HCT116 (cell line): ENCODE data around the gene CDH4. TPM values are rescaled to one million over a fixed set of nuclear protein-coding genes. Genes with fewer than 3 reads are reported as not detected.

Experiments
- ATAC-seq: fragments of 200-7000 bp; cut with Tn5 transposase; 2 replicates; pipeline ENCODE4 v1.9.1; 2020; ENCODE audit warnings: mild to moderate bottlenecking, moderate library complexity
- BruUV-seq: library from RNA; stranded (reverse); fragments of 400-500 nt; replicated peaks from 2 replicates; lab custom pipeline; 2021; lab: Mats Ljungman, UMichigan
- CTCF ChIA-PET: fragments of 300-600 bp; sonication (Branson Sonifier 250); formaldehyde crosslinking; loops from one replicate; lab custom pipeline; 2021; ENCODE audit warnings: antibody characterized with exemption; lab: Charles Lee
- POLR2A ChIA-PET: fragments of 300-600, 350-600 bp; sonication (Branson Sonifier 250); formaldehyde crosslinking; loops from one replicate; lab custom pipeline; 2021; ENCODE audit warnings: antibody characterized with exemption; lab: Charles Lee
- RAD21 ChIA-PET, 2 experiments: fragments of 300-600 bp; sonication (Branson Sonifier 250); formaldehyde crosslinking; loops; one replicate each; lab custom pipeline; 2023; ENCODE audit warnings: low total read pairs in 2 of 2; ENCODE audit not compliant: uncharacterized antibody in 2 of 2, unreplicated experiment in 2 of 2, low non-redundant PET in 1 of 2; lab: Charles Lee
- DNase-seq: peaks from one replicate; pipeline ENCODE4 v3.0.0-alpha.2; 2010; ENCODE audit warnings: low read depth, low spot score
- H2AFZ ChIP-seq: fragments of 200-600 bp; shearing (Covaris generic), sonication (generic); 2 replicates; pipeline ENCODE4 v1.6.1; 2017; ENCODE audit warnings: low read depth, mixed run types, mixed read lengths, antibody characterized with exemption, low read length; ENCODE audit not compliant: poor library complexity, severe bottlenecking
- H3K27ac ChIP-seq: 2 replicates; pipeline ENCODE4 v1.5.1; 2012; ENCODE audit warnings: low read depth, low read length
- H3K27me3 ChIP-seq: fragments of 200-600 bp; sonication (generic); 2 replicates; pipeline ENCODE4 v1.6.1; 2016; ENCODE audit warnings: mixed run types, low read length, mixed read lengths; ENCODE audit not compliant: insufficient read depth
- H3K36me3 ChIP-seq, 2 experiments: fragments of 200-500 bp in 1 of 2; fragments of 200-600 bp in 1 of 2; sonication (Bioruptor generic) in 1 of 2; sonication (generic) in 1 of 2; 2 replicates each; pipeline versions ENCODE4 v1.5.1 to v1.6.1; 2014 to 2016; ENCODE audit warnings: low read length in 2 of 2, inconsistent platforms in 1 of 2, mixed read lengths in 1 of 2, mixed run types in 1 of 2; ENCODE audit not compliant: insufficient read depth in 2 of 2, control insufficient read depth in 1 of 2
- H3K4me1 ChIP-seq, 2 experiments: fragments of 200-600 bp in 1 of 2; sonication (generic) in 1 of 2; 2 replicates each; pipeline versions ENCODE4 v1.5.1 to v1.6.1; 2012 to 2017; ENCODE audit warnings: low read length in 2 of 2, inconsistent platforms in 1 of 2, mild to moderate bottlenecking in 1 of 2, mixed read lengths in 1 of 2, mixed run types in 1 of 2, moderate library complexity in 1 of 2; ENCODE audit not compliant: insufficient read depth in 2 of 2, control insufficient read depth in 1 of 2
- H3K4me2 ChIP-seq: fragments of 200-600 bp; sonication (generic); 2 replicates; pipeline ENCODE4 v1.6.1; 2017; ENCODE audit warnings: mixed run types, low read length, mixed read lengths
- H3K4me3 ChIP-seq, 2 experiments: fragments of 200-600 bp in 1 of 2; sonication (generic) in 1 of 2; replicated peaks in 1 of 2; 2 replicates each; pipeline ENCODE4 v1.5.1; 2011 to 2016; ENCODE audit warnings: low read length in 2 of 2, control low read depth in 1 of 2, low read depth in 1 of 2, mild to moderate bottlenecking in 1 of 2, mixed read lengths in 1 of 2, mixed run types in 1 of 2
- H3K79me2 ChIP-seq: fragments of 200-600 bp; sonication (generic); 2 replicates; pipeline ENCODE4 v1.6.1; 2017; ENCODE audit warnings: mild to moderate bottlenecking, mixed run types, low read length, moderate library complexity, mixed read lengths; ENCODE audit not compliant: insufficient read depth
- H3K9ac ChIP-seq: fragments of 200-600 bp; sonication (generic); 2 replicates; pipeline ENCODE4 v1.6.1; 2016; ENCODE audit warnings: low read length, mixed read lengths
- H3K9me2 ChIP-seq: fragments of 200-600 bp; sonication (generic), shearing (Covaris generic); 2 replicates; pipeline ENCODE4 v1.6.1; 2017; ENCODE audit warnings: mixed run types, mild to moderate bottlenecking, moderate library complexity; ENCODE audit not compliant: insufficient read depth
- H3K9me3 ChIP-seq, 2 experiments: fragments of 200-500 bp in 1 of 2; fragments of 200-600 bp in 1 of 2; sonication (Bioruptor generic) in 1 of 2; sonication (generic) in 1 of 2; 2 replicates each; pipeline ENCODE4 v1.6.1; 2014 to 2017; ENCODE audit warnings: low read length in 2 of 2, mixed read lengths in 2 of 2, inconsistent platforms in 1 of 2, low read depth in 1 of 2, mild to moderate bottlenecking in 1 of 2, mixed run types in 1 of 2, moderate library complexity in 1 of 2; ENCODE audit not compliant: control insufficient read depth in 1 of 2, insufficient read depth in 1 of 2
- H4K20me1 ChIP-seq: fragments of 200-600 bp; sonication (generic), shearing (Covaris generic); 2 replicates; pipeline ENCODE4 v1.6.1; 2017; ENCODE audit warnings: mixed run types, mild to moderate bottlenecking, moderate library complexity; ENCODE audit not compliant: insufficient read depth
- CBX3 ChIP-seq: IDR thresholded peaks from 2 replicates; pipeline ENCODE4 v1.6.1; 2012; ENCODE audit warnings: low read depth
- CEBPB ChIP-seq: IDR thresholded peaks from 2 replicates; pipeline ENCODE4 v1.6.1; 2012; ENCODE audit warnings: low read depth
- ELF1 ChIP-seq: IDR thresholded peaks from 2 replicates; pipeline ENCODE4 v1.6.1; 2012; ENCODE audit warnings: low read depth, borderline replicate concordance
- EZH2 ChIP-seq: fragments of 200-600 bp; sonication (generic); IDR thresholded peaks from 2 replicates; pipeline ENCODE4 v1.6.1; 2017; ENCODE audit warnings: antibody characterized with exemption, mixed run types
- EZH2phosphoT487 ChIP-seq: fragments of 200-600 bp; IDR thresholded peaks from 2 replicates; pipeline ENCODE4 v1.6.1; 2018; ENCODE audit warnings: antibody characterized with exemption, borderline replicate concordance
- FOSL1 ChIP-seq: IDR thresholded peaks from 2 replicates; pipeline ENCODE4 v1.6.1; 2012; ENCODE audit warnings: low read depth
- JUND ChIP-seq: IDR thresholded peaks from 2 replicates; pipeline ENCODE4 v1.6.1; 2012
- POLR2A ChIP-seq: IDR thresholded peaks from 2 replicates; pipeline ENCODE4 v1.7.0; 2011; ENCODE audit warnings: borderline replicate concordance; ENCODE audit not compliant: insufficient read depth, insufficient read length; ENCODE audit errors: extremely low read depth
- POLR2AphosphoS5 ChIP-seq: IDR thresholded peaks from 2 replicates; pipeline ENCODE4 v1.6.1; 2011; ENCODE audit warnings: mild to moderate bottlenecking, low read depth, low read length, moderate library complexity
- RAD21 ChIP-seq: IDR thresholded peaks from 2 replicates; pipeline ENCODE4 v1.6.1; 2012; ENCODE audit warnings: low read depth, mild to moderate bottlenecking
- REST ChIP-seq: IDR thresholded peaks from 2 replicates; pipeline ENCODE4 v1.6.1; 2012; ENCODE audit warnings: low read depth
- SIN3A ChIP-seq: IDR thresholded peaks from 2 replicates; pipeline ENCODE4 v1.6.1; 2012; ENCODE audit warnings: low read depth
- SP1 ChIP-seq: IDR thresholded peaks from 2 replicates; pipeline ENCODE4 v1.6.1; 2012; ENCODE audit warnings: low read depth
- TCF7L2 ChIP-seq: IDR thresholded peaks from 2 replicates; pipeline ENCODE4 v1.7.0; 2011; ENCODE audit warnings: borderline replicate concordance, inconsistent platforms; ENCODE audit not compliant: insufficient read depth, insufficient read length; ENCODE audit errors: extremely low read depth
- YY1 ChIP-seq: IDR thresholded peaks from 2 replicates; pipeline ENCODE4 v1.6.1; 2011; ENCODE audit warnings: low read length, low read depth, moderate library complexity, mild to moderate bottlenecking; ENCODE audit not compliant: insufficient replicate concordance; ENCODE audit errors: extremely low read depth
- ZNF274 ChIP-seq: fragments of 200-500 bp; sonication (Bioruptor generic); IDR thresholded peaks from 2 replicates; pipeline ENCODE4 v1.6.1; 2014; ENCODE audit warnings: mild to moderate bottlenecking, low read depth, low read length, inconsistent platforms
- intact Hi-C: fragments of 100-400 bp; cut with micrococcal nuclease; formaldehyde crosslinking; loops from 2 replicates; pipeline ENCODE4 v1.10.0; 2022
- total RNA-seq: library from RNA; stranded (reverse); gene quantifications from one replicate; pipeline ENCODE4 v1.2.1, GENCODE V29; 2021; ENCODE audit not compliant: unreplicated experiment

Gene CDH4
- total RNA-seq, 1 experiment from 2014 or later = not detected

- Histone ChIP-seq H3K9me3 (peaks cover 4 to 11% of the 10 kb centered on the region in 2 experiments; a peak in 2 of 4 replicates), H3K27ac (no peak overlapping the region), H3K36me3 (no peaks in the 10 kb centered on the region), H3K4me2 (no peak overlapping the region), H3K4me3 (no peak overlapping the region), H3K9me2 (no peaks in the 10 kb centered on the region), H3K4me1 (no peaks in the 10 kb centered on the region), H3K9ac (no peak overlapping the region), H4K20me1 (no peaks in the 10 kb centered on the region), H3K27me3 (no peaks in the 10 kb centered on the region), H2AFZ (no peak overlapping the region), H3K79me2 (no peaks in the 10 kb centered on the region)
- ATAC-seq (no peak), DNase-seq (no peak)
- no TSS peak for BruUV-seq
- ChIA-PET RAD21 (no interaction called here), CTCF (no interaction called here), POLR2A (no interaction called here)
- no peak for TF ChIP-seq REST
- TF ChIP-seq CEBPB = no peak
- no peak for TF ChIP-seq SP1
- no peak for TF ChIP-seq JUND
- TF ChIP-seq POLR2A = no peak
- TF ChIP-seq EZH2 = no peak
- no peak for TF ChIP-seq YY1
- no peak for TF ChIP-seq TCF7L2
- no peak for TF ChIP-seq EZH2phosphoT487
- no peak for TF ChIP-seq ELF1
- no peak for TF ChIP-seq CBX3
- no peak for TF ChIP-seq SIN3A
- no peak for TF ChIP-seq POLR2AphosphoS5
- TF ChIP-seq ZNF274 = no peak
- no peak for TF ChIP-seq FOSL1
- no peak for TF ChIP-seq RAD21
- intact Hi-C loops = no loop called here
Measured at GRCh38 chr20:61238813-61239212, 13.2 kb upstream of the CDH4 start.
